Thoracic aorta (tissue), 2 donors: ENCODE results near the gene ICAM3. TPM values are rescaled to one million over a fixed set of nuclear protein-coding genes. Genes with fewer than 3 reads are reported as not detected.
A peak's percentile ranks its signal among the peaks of the same experiment; 100 is the strongest.
"Not testable (repeated sequence)": the region's sequence is repeated elsewhere in the genome, so short reads cannot be mapped to it uniquely, and the experiment has no call there.

Source experiments
- ATAC-seq: fragments of 150-250 bp; one replicate; pipeline ENCODE4 v1.8.0; 2017; ENCODE audit warnings: low read depth; ENCODE audit not compliant: insufficient number of reproducible peaks, low FRiP score
- DNase-seq: peaks from one replicate; pipeline ENCODE4 v3.0.0-alpha.2; 2020; ENCODE audit warnings: low spot score
- H3K27ac ChIP-seq, 2 donors: fragments of 200-600 bp; sonication (generic); 1 replicate in 1 of 2; 2 replicates in 1 of 2; pipeline ENCODE4 v1.5.1; 2016; ENCODE audit warnings: mild to moderate bottlenecking in 2 of 2, moderate library complexity in 2 of 2
- H3K27me3 ChIP-seq: fragments of 200-600 bp; sonication (generic); replicated peaks from 2 replicates; pipeline ENCODE4 v1.6.0; 2016; ENCODE audit warnings: mild to moderate bottlenecking; ENCODE audit not compliant: insufficient read depth
- H3K36me3 ChIP-seq: fragments of 200-600 bp; sonication (generic); one replicate; pipeline ENCODE4 v1.5.1; 2016
- H3K4me1 ChIP-seq, 2 donors: fragments of 200-600 bp; sonication (generic); 1 replicate in 1 of 2; 2 replicates in 1 of 2; pipeline versions ENCODE4 v1.5.1 to v1.6.0; 2016; ENCODE audit warnings: low read depth in 2 of 2, mild to moderate bottlenecking in 1 of 2; ENCODE audit not compliant: control insufficient read depth in 1 of 2
- H3K4me3 ChIP-seq: fragments of 200-600 bp; sonication (generic); 2 replicates; pipeline ENCODE4 v1.5.1; 2016; ENCODE audit warnings: mild to moderate bottlenecking
- H3K9me3 ChIP-seq: fragments of 200-600 bp; sonication (generic); 2 replicates; pipeline ENCODE4 v1.5.1; 2016
- CTCF ChIP-seq: fragments of 200-600 bp; sonication (generic); IDR thresholded peaks from one replicate; pipeline ENCODE4 v1.5.1; 2019; ENCODE audit warnings: antibody characterized with exemption
- total RNA-seq, 2 donors: library from RNA; depleted of rRNA; stranded (reverse); fragments of >200 nt; gene quantifications; one replicate each; pipeline versions ENCODE4 v1.1.0 to v1.2.3, GENCODE V29; 2016

Gene ICAM3
- total RNA-seq: 1 to 10 TPM; 3.5 to 8.0 TPM

- no peaks in the 10 kb centered on the region for H3K36me3 ChIP-seq
- H3K9me3 ChIP-seq: no peaks in the 10 kb centered on the region
- ATAC-seq: no peak
- no peaks in the 10 kb centered on the region for H3K27me3 ChIP-seq
- H3K4me3 ChIP-seq: peak within 1 kb of the TSS; percentile 29
- H3K4me1 ChIP-seq: peaks cover 0 to under 1% of the 10 kb centered on the region in 2 donors
- DNase-seq: no peak
- no peak within 1 kb of the TSS for H3K27ac ChIP-seq
- no peak for TF ChIP-seq CTCF
Observed at GRCh38 chr19:10339380-10339960, at the start of gene ICAM3. ICAM3 (minus strand) TSS chr19:10339624; CDS start chr19:10339614, 10 bp downstream.

DNA sequence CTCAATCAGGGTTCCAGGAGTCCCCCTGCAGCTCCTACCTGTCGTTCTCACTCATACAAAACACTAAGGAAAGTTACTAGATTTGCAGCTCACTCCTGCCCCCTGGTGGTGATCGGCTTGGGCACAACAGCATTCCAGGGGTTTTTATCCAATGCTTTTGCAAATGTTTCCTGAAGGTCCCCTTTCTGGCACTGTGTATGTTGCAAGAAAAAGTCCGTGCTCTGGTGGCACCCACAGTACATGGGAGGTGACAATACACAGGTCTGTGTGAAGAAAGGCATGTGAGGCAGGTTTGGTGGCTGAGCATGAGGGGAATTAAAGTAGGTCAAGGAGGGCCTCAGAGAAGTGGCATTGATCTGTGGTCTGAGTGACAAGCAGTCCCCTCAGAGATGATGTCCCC is 49.5 kb upstream of the ICAM3 start:
- peak; percentile 76 for DNase-seq
- H3K27ac ChIP-seq: no peak overlapping the region
- H3K4me3 ChIP-seq: no peak overlapping the region
- H3K27me3 ChIP-seq: no peaks in the 10 kb centered on the region
- no peaks in the 10 kb centered on the region for H3K9me3 ChIP-seq
- H3K4me1 ChIP-seq: no peaks in the 10 kb centered on the region
- peak; percentile 66 for ATAC-seq
- peaks cover 26% of the 10 kb centered on the region for H3K36me3 ChIP-seq
- peak; percentile 90 for TF ChIP-seq CTCF

DNA sequence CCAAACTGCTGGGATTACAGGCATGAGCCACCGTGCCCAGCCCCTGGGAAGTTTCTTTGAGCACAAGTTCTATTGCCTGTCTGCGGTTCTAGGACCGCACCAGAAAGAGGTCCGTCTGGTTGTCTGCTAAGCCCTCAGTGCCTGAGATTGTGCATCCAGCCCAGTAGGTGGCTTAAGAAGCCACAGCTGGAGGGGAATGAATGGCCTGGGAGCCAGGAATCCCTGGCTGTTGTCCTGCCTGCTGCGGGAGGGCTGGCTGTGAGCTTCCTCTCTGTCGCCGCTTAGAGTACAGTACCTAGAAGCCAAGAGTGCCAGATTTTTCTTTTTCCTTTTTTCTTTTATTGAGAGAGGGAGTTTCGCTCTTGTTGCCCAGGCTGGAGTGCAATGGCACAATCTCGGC is 45.2 kb upstream of the ICAM3 start:
- no peaks in the 10 kb centered on the region for H3K9me3 ChIP-seq
- H3K27ac ChIP-seq: no peak overlapping the region
- H3K4me1 ChIP-seq: peaks cover 0 to 9% of the 10 kb centered on the region in 2 donors
- ATAC-seq (no peak), DNase-seq (no peak)
- no peaks in the 10 kb centered on the region for H3K36me3 ChIP-seq
- no peak for TF ChIP-seq CTCF
- no peak overlapping the region for H3K4me3 ChIP-seq
- no peaks in the 10 kb centered on the region for H3K27me3 ChIP-seq

- H3K4me1 ChIP-seq: peaks cover 0 to 11% of the 10 kb centered on the region in 2 donors
- not testable (repeated sequence) for ATAC-seq, H3K9me3 ChIP-seq, H3K36me3 ChIP-seq, H3K27ac ChIP-seq, H3K4me3 ChIP-seq, H3K27me3 ChIP-seq, DNase-seq
Observed at GRCh38 chr19:10383223-10383499, 43.7 kb upstream of the ICAM3 start.

- TF ChIP-seq CTCF: no peak
- Histone ChIP-seq H3K36me3 (peaks cover 8% of the 10 kb centered on the region), H3K4me1 (peaks cover 0 to 11% of the 10 kb centered on the region in 2 donors), H3K9me3 (no peaks in the 10 kb centered on the region), H3K27me3 (no peaks in the 10 kb centered on the region), H3K4me3 (peak within 1 kb of the TSS; percentile 83), H3K27ac (peak within 1 kb of the TSS; percentile 52 to 69)
- ATAC-seq (peak; percentile 99), DNase-seq (peak; percentile 96)
Observed at GRCh38 chr19:10380313-10381102, 41.1 kb upstream of the ICAM3 start, which contains the start of gene TYK2. TYK2 (minus strand) TSS chr19:10380572; CDS start chr19:10378406, 2,166 bp downstream.
